Measurements from ENCODE around the gene SP100. TPM values are rescaled to one million over a fixed set of nuclear protein-coding genes. Genes with fewer than 3 reads are reported as not detected.

SP100 gene
- total RNA-seq, 4 donors from 2014 or later: 70.1 to 102 (median 92.5) TPM

- no peak for ATAC-seq
- 74 to 76% methylated on average over 7 to 9 of the region's 9 CpGs for WGBS, 2 donors (ENCODE audit: low coverage in 1 of 2)
- TF ChIP-seq POLR2AphosphoS5 (IDR thresholded peaks at IDR 0.05) (no peak), POLR2A (IDR thresholded peaks at IDR 0.05) (no peak), CTCF (IDR thresholded peaks at IDR 0.05) (no peak), EP300 (IDR thresholded peaks at IDR 0.05) (no peak)
- H3K27ac ChIP-seq: no peak overlapping the region
- no peaks in the 10 kb centered on the region for H3K36me3 ChIP-seq
- no peak overlapping the region for H3K4me3 ChIP-seq
- no peaks in the 10 kb centered on the region for H3K4me1 ChIP-seq
- peaks cover 8% of the 10 kb centered on the region for H3K27me3 ChIP-seq
- H3K9me3 ChIP-seq: peaks cover 0 to 19% (median 0%) of the 10 kb centered on the region in 3 donors
Measured at GRCh38 chr2:230575642-230576324, 159.8 kb downstream of the SP100 start.

GRCh38 chr2:230577114-230577513 lies 161.1 kb downstream of the SP100 start:
- Histone ChIP-seq H3K4me3 (no peak overlapping the region), H3K4me1 (no peaks in the 10 kb centered on the region), H3K36me3 (no peaks in the 10 kb centered on the region), H3K27ac (no peak overlapping the region), H3K9me3 (peaks cover 0 to 19% (median 0%) of the 10 kb centered on the region in 3 donors), H3K27me3 (peaks cover 8% of the 10 kb centered on the region)
- no peak for TF ChIP-seq POLR2A (IDR thresholded peaks at IDR 0.05)
- TF ChIP-seq CTCF (IDR thresholded peaks at IDR 0.05): no peak
- no peak for TF ChIP-seq POLR2AphosphoS5 (IDR thresholded peaks at IDR 0.05)
- no peak for TF ChIP-seq EP300 (IDR thresholded peaks at IDR 0.05)
- no peak for ATAC-seq
- WGBS, 2 donors (ENCODE audit: low coverage in 1 of 2): 28 to 58% methylated on average over 5 to 6 of the region's 6 CpGs

- WGBS, 2 donors (ENCODE audit: low coverage in 1 of 2): 8 to 25% methylated on average over 2 of the region's 2 CpGs
- no peak for ATAC-seq
Measured at GRCh38 chr2:230578106-230578505, 162.1 kb downstream of the SP100 start.

GRCh38 chr2:230582851-230583283 lies 166.9 kb downstream of the SP100 start:
- no peak for ATAC-seq
- peaks cover 8% of the 10 kb centered on the region for H3K27me3 ChIP-seq
- WGBS, 2 donors (ENCODE audit: low coverage in 1 of 2): 75 to 85% methylated on average over 5 of the region's 5 CpGs

More at GRCh38 chr2:230578106-230578505, 162.1 kb downstream of the SP100 start:
- Histone ChIP-seq H3K9me3 (peaks cover 0 to 16% (median 0%) of the 10 kb centered on the region in 3 donors), H3K27ac (no peak overlapping the region), H3K27me3 (peaks cover 8% of the 10 kb centered on the region), H3K4me3 (no peak overlapping the region), H3K36me3 (no peaks in the 10 kb centered on the region), H3K4me1 (no peaks in the 10 kb centered on the region)
- TF ChIP-seq POLR2A (IDR thresholded peaks at IDR 0.05): no peak
- no peak for TF ChIP-seq POLR2AphosphoS5 (IDR thresholded peaks at IDR 0.05)
- no peak for TF ChIP-seq CTCF (IDR thresholded peaks at IDR 0.05)
- TF ChIP-seq EP300 (IDR thresholded peaks at IDR 0.05): no peak

More at GRCh38 chr2:230582851-230583283, 166.9 kb downstream of the SP100 start:
- no peaks in the 10 kb centered on the region for H3K4me1 ChIP-seq
- no peaks in the 10 kb centered on the region for H3K36me3 ChIP-seq
- H3K4me3 ChIP-seq: no peak overlapping the region
- no peak for TF ChIP-seq EP300 (IDR thresholded peaks at IDR 0.05)
- TF ChIP-seq POLR2A (IDR thresholded peaks at IDR 0.05): no peak
- TF ChIP-seq CTCF (IDR thresholded peaks at IDR 0.05): no peak
- no peak for TF ChIP-seq POLR2AphosphoS5 (IDR thresholded peaks at IDR 0.05)
- no peak overlapping the region for H3K27ac ChIP-seq
- no peaks in the 10 kb centered on the region for H3K9me3 ChIP-seq

Data from gastroesophageal sphincter (tissue), 4 donors.